ENCODE measurements around the gene OSBPL2.
A peak's percentile ranks its signal among the peaks of the same experiment; 100 is the strongest.

Gene OSBPL2

GRCh38 chr20:62203378-62204030 lies 34.8 kb upstream of the OSBPL2 start:
- POLR2A ChIA-PET (ENCODE audit: low non-redundant PET), result interaction anchor here (0.5 to 0.6 kb wide), 2 partner anchors 15 to 35 kb away, joined by 3 to 13 read pairs; no protein-coding TSS in a partner anchor
- TF ChIP-seq CTCF (conservative IDR thresholded peaks at IDR 0.05; ENCODE audit: low read depth), result no peak
- H3K27ac ChIP-seq, result peak overlapping the region; percentile 61
- DNase-seq (ENCODE audit: low spot score), result no peak
- CTCF ChIA-PET, result interaction anchor here (0.6 kb wide), 1 partner anchor 1946 kb away, joined by 3 read pairs; no protein-coding TSS in a partner anchor

GRCh38 chr20:62205618-62206387 lies 32.5 kb upstream of the OSBPL2 start:
- no peak for TF ChIP-seq CTCF (conservative IDR thresholded peaks at IDR 0.05; ENCODE audit: low read depth)
- no peak for DNase-seq (ENCODE audit: low spot score)
- ChIA-PET POLR2A (ENCODE audit: low non-redundant PET) (no interaction called here), CTCF (interaction anchor here (1.0 kb wide), 1 partner anchor 619 kb away, joined by 3 read pairs; no protein-coding TSS in a partner anchor)
- no peak overlapping the region for H3K27ac ChIP-seq

- ChIA-PET CTCF (interaction anchor here (1.0 kb wide), 1 partner anchor 619 kb away, joined by 3 read pairs; no protein-coding TSS in a partner anchor), POLR2A (ENCODE audit: low non-redundant PET) (no interaction called here)
- DNase-seq (ENCODE audit: low spot score), result no peak
- H3K27ac ChIP-seq, result no peak overlapping the region
- no peak for TF ChIP-seq CTCF (conservative IDR thresholded peaks at IDR 0.05; ENCODE audit: low read depth)
Measured at GRCh38 chr20:62206388-62206775, 31.9 kb upstream of the OSBPL2 start.

GRCh38 chr20:62208061-62208794 lies 30.1 kb upstream of the OSBPL2 start:
- no peak for DNase-seq (ENCODE audit: low spot score)
- CTCF ChIA-PET, result interaction anchor here (1.2 to 1.4 kb wide), 2 partner anchors 10 to 31 kb away, joined by 4 to 7 read pairs; no protein-coding TSS in a partner anchor
- POLR2A ChIA-PET (ENCODE audit: low non-redundant PET), result no interaction called here
- no peak for TF ChIP-seq CTCF (conservative IDR thresholded peaks at IDR 0.05; ENCODE audit: low read depth)
- no peak overlapping the region for H3K27ac ChIP-seq

- CTCF ChIA-PET, result interaction anchor here (0.5 to 1.4 kb wide), 8 partner anchors 9 to 193 kb away, joined by 3 to 7 read pairs (median 3); no protein-coding TSS in a partner anchor
- POLR2A ChIA-PET (ENCODE audit: low non-redundant PET), result no interaction called here
- TF ChIP-seq CTCF (conservative IDR thresholded peaks at IDR 0.05; ENCODE audit: low read depth), result no peak
- no peak overlapping the region for H3K27ac ChIP-seq
- DNase-seq (ENCODE audit: low spot score), result peak; percentile 57
Measured at GRCh38 chr20:62208795-62209755, 29.2 kb upstream of the OSBPL2 start.
